Ishikawa (cell line): Measurements from ENCODE around the gene ATG7.

Experiments
- NFIC ChIP-seq: IDR thresholded peaks from 2 replicates; pipeline ENCODE4 v1.6.1; 2012
- RAD21 ChIP-seq: IDR thresholded peaks from 2 replicates; pipeline ENCODE4 v1.6.1; 2012; ENCODE audit warnings: low read depth
- TAF1 ChIP-seq: IDR thresholded peaks from 2 replicates; pipeline ENCODE4 v1.6.1; 2012; ENCODE audit warnings: low read depth, mild to moderate bottlenecking
- TEAD4 ChIP-seq: IDR thresholded peaks from 2 replicates; pipeline ENCODE4 v1.6.1; 2012
- TF ChIP-seq, protein P1 (sequence below): IDR thresholded peaks from 2 replicates; pipeline ENCODE4 v1.6.1; 2012

DNA sequence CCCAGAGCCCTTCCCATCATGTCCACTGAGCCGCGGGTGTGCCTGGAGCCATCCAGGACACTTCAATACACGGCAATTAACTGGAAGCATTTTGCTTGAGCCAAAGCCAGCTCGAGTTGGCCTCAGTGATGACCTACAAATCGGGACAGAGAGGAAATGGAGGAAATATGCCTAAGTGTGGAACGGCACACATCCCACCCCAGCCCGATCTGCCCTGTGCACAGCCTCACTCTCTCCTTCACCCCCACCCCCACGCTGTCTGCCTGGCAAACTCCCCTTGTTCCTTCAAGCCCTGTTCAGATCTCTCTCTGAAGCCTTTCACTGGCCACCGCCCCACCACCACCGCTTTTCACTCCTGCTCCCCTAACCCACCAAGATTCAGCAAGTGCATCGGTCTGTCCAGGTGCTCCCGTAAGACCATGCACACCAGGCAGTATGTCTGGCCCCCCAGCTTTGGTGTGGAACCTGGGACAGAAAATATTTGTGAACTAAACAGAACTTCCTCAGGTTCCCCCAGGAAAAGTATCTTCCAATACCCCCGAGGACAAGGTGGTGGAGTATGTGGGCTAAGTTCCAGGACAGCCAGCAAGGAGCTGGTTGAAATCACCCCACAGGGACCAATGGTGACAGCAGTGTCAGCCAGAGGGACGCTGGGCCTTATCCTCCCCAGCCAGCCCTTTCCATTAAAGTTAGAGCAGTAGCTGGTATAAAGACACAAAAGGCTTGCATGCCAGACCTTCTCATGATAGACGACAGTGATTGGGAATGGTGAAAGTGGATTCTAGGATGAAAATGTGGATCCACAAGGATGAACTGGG, 287.8 kb downstream of the ATG7 start:
- no peak for TF ChIP-seq TAF1
- no peak for TF ChIP-seq RAD21
- TF ChIP-seq, protein P1, sequence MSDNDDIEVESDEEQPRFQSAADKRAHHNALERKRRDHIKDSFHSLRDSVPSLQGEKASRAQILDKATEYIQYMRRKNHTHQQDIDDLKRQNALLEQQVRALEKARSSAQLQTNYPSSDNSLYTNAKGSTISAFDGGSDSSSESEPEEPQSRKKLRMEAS = no peak
- no peak for TF ChIP-seq TEAD4
- TF ChIP-seq NFIC = no peak
